HG03064 (cell line): ENCODE results near the gene ZBTB16.

ENCODE experiments used
- ATAC-seq: cut with Tn5 transposase; IDR thresholded peaks from one replicate; pipeline ENCODE4 v1.9.1; 2021; ENCODE audit warnings: low read depth; ENCODE audit not compliant: unreplicated experiment

The ZBTB16 gene

GRCh38 chr11:114285599-114285998, 226.1 kb downstream of the ZBTB16 start:
- no peak for ATAC-seq

- no peak for ATAC-seq
Measured at GRCh38 chr11:114286229-114286628, 226.7 kb downstream of the ZBTB16 start.

- no peak for ATAC-seq
Measured at GRCh38 chr11:114287154-114287553, 227.6 kb downstream of the ZBTB16 start.

GRCh38 chr11:114288136-114288535, 228.6 kb downstream of the ZBTB16 start:
- ATAC-seq: no peak

- no peak for ATAC-seq
Measured at GRCh38 chr11:114289779-114290178, 230.3 kb downstream of the ZBTB16 start.

GRCh38 chr11:114290503-114291235, 231.2 kb downstream of the ZBTB16 start:
- ATAC-seq: no peak

- no peak for ATAC-seq
Measured at GRCh38 chr11:114291381-114291780, 231.9 kb downstream of the ZBTB16 start.

GRCh38 chr11:114291842-114292680, 232.6 kb downstream of the ZBTB16 start:
- no peak for ATAC-seq

- no peak for ATAC-seq
Measured at GRCh38 chr11:114293201-114293711, 233.7 kb downstream of the ZBTB16 start.

GRCh38 chr11:114295676-114296604, 236.4 kb downstream of the ZBTB16 start, which contains the start of gene NNMT:
NNMT (plus strand) TSS chr11:114296399; CDS start chr11:114296557, 158 bp downstream.
- no peak for ATAC-seq

- ATAC-seq: no peak
Measured at GRCh38 chr11:114296605-114297372, 237.3 kb downstream of the ZBTB16 start.

GRCh38 chr11:114297806-114298709, 238.5 kb downstream of the ZBTB16 start:
- no peak for ATAC-seq

- no peak for ATAC-seq
Measured at GRCh38 chr11:114298710-114299109, 239.2 kb downstream of the ZBTB16 start.
